ENCODE results near the gene HRAS.

- TF ChIP-seq CTCF (IDR thresholded peaks at IDR 0.05) (no peak), RAD21 (conservative IDR thresholded peaks at IDR 0.05 in 1 of 2, IDR thresholded peaks at IDR 0.05 in 1 of 2) (no peak), POLR2A (IDR thresholded peaks at IDR 0.05; ENCODE audit: low read length) (no peak), HDAC2 (IDR thresholded peaks at IDR 0.05) (no peak), RCOR1 (IDR thresholded peaks at IDR 0.05; ENCODE audit: low read depth, low read length) (no peak), RNF2 (IDR thresholded peaks at IDR 0.05; ENCODE audit: borderline replicate concordance, low read depth) (no peak), KDM5A (IDR thresholded peaks at IDR 0.05) (no peak), ELK1 (IDR thresholded peaks at IDR 0.05; ENCODE audit: low read depth, low read length) (no peak), REST (IDR thresholded peaks at IDR 0.05) (no peak), USF2 (IDR thresholded peaks at IDR 0.05) (no peak), MAX (IDR thresholded peaks at IDR 0.05) (no peak)
Measured at GRCh38 chr11:550746-551085, 15.3 kb upstream of the HRAS start.

Measured in A549 (cell line).